Activated CD8-positive, alpha-beta memory T cell treated with anti-CD3 and anti-CD28 coated beads for 36 hours (primary cell): Measurements from ENCODE around the gene TMA7B. TPM values are rescaled to one million over a fixed set of nuclear protein-coding genes. Genes with fewer than 3 reads are reported as not detected.
"Not testable (repeated sequence)": the region's sequence is repeated elsewhere in the genome, so short reads cannot be mapped to it uniquely, and the experiment has no call there.

Source experiments
- CTCF ChIA-PET: fragments of 350-600 bp; sonication (Branson Sonifier 250); formaldehyde crosslinking; loops from one replicate; lab custom pipeline; 2021; ENCODE audit warnings: antibody characterized with exemption; lab: Charles Lee
- POLR2A ChIA-PET: fragments of 350-600 bp; sonication (Branson Sonifier 250); formaldehyde crosslinking; loops from one replicate; lab custom pipeline; 2021; ENCODE audit warnings: antibody characterized with exemption; lab: Charles Lee
- total RNA-seq, 2 experiments: library from RNA; stranded (reverse); gene quantifications; one replicate each; pipeline ENCODE4 v1.2.3, GENCODE V29; 2021

Gene TMA7B
- total RNA-seq, 2 experiments from 2014 or later, result 0.75 to 1.2 TPM

DNA sequence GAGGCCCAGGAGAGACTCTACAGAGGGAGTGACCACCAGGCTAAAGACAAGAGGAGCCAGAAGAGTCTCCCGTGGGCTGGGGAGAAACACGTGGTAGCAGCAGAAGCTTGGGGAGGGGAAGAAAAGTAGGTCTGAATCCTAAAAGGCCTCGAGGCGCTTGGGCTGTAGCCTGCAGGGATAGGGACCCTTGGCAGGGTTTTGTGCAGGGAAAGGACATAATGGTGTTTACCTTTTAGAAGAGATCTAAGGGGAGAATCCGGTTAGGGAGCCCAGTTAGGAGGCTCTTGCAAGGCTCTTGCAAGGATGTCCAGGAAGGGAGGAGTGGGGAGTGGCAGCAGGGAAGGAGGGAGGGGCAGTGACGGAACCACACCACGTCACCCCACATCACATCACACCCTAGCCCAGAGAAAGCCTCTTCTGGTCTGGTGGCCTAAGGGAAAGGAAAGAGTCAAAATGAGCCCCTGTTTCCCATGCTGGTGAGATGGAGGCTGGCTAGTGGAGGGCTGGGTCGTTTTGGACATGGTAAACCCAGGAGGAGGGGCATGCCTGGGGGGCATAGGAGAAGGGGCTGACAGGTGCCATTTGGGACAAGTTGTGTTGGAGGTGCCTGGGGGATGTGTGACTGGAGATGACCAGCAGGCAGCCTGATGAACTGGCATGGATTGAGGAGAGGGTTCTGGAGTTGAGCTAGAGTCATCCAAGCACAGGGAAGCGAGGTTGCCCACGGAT, 28.4 kb downstream of the TMA7B start:
- CTCF ChIA-PET, result no interaction called here
- POLR2A ChIA-PET, result no interaction called here

DNA sequence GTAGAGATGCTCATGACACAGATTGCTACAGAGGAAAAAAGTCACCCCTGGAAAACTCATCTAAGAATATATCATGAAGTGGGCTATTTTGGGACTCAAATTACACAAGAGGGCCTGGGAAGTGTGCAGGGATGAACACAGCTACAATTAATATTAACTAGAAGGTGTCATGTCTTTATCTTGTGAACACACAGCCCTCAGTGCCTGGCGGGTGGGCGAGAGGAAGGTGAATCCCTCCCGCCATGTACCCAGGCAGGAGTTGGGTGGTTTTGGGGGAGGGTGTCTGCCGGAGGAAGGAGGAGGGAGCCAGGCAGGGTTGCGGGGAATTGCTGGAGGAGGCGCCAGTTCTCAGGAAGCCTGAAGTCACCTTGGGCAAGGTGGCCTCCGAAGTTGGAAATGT, 29.4 kb downstream of the TMA7B start:
- POLR2A ChIA-PET, result no interaction called here
- CTCF ChIA-PET, result no interaction called here

- ChIA-PET POLR2A (no interaction called here), CTCF (no interaction called here)
Measured at GRCh38 chr22:39990686-39991085, 30.5 kb downstream of the TMA7B start.

GRCh38 chr22:39991159-39991860, 31.1 kb downstream of the TMA7B start:
- ChIA-PET POLR2A (no interaction called here), CTCF (interaction anchor here (0.9 to 1.7 kb wide), 2 partner anchors 34 to 462 kb away, joined by 4 to 5 read pairs; no protein-coding TSS in a partner anchor)

GRCh38 chr22:39992088-39992826, 32.1 kb downstream of the TMA7B start:
- POLR2A ChIA-PET, result no interaction called here
- CTCF ChIA-PET, result interaction anchor here (0.9 to 1.7 kb wide), 2 partner anchors 33 to 463 kb away, joined by 4 to 5 read pairs; no protein-coding TSS in a partner anchor

DNA sequence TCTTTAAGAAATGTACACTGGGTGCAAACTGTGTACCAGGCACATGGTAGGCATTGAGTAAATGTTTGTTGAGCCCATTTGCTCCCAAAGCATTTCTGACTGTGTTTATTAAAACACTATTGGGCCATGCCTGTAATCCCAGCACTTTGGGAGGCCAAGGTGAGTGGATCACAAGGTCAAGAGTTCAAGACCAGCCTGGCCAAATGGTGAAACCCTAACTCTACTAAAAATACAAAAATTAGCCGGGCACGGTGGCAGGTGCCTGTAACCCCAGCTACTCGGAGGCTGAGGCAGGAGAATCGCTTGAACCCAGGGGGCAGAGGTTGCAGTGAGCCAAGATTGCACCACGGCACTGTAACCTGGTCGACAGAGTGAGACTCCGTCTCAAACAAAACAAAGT, 32.7 kb downstream of the TMA7B start:
- CTCF ChIA-PET, result interaction anchor here (1.7 kb wide), 1 partner anchor 463 kb away, joined by 5 read pairs; no protein-coding TSS in a partner anchor
- POLR2A ChIA-PET, result not testable (repeated sequence)

DNA sequence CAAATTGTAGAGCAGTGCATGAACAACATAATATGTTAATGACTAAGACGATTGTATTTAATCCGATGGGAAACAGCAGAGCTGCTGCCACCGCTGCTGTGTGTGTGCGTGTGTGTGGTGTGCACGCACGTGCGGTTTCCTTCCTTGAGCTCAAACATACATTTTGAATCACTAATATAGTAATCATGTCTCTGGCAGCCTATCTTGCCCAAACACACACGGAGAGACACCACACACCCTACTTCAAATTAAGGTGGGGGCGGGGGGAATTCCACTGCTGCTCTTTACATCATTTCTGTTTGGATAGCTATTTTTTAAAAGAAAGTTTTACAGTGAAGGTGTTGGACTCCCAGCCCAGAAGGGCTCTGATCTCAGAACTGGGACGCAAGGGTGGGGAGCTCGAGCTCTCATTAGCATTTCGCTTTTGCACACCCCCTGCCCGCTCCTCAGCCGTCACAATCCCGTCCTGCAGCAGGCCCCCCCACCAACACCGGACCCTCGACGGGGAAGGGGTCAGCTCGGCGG, 33.9 kb downstream of the TMA7B start:
- POLR2A ChIA-PET, result interaction anchor here (1.0 kb wide), 1 partner anchor 48 kb away, joined by 4 read pairs; no protein-coding TSS in a partner anchor
- CTCF ChIA-PET, result interaction anchor here (0.8 to 1.0 kb wide), 2 partner anchors 28 to 61 kb away, joined by 3 read pairs; no protein-coding TSS in a partner anchor

DNA sequence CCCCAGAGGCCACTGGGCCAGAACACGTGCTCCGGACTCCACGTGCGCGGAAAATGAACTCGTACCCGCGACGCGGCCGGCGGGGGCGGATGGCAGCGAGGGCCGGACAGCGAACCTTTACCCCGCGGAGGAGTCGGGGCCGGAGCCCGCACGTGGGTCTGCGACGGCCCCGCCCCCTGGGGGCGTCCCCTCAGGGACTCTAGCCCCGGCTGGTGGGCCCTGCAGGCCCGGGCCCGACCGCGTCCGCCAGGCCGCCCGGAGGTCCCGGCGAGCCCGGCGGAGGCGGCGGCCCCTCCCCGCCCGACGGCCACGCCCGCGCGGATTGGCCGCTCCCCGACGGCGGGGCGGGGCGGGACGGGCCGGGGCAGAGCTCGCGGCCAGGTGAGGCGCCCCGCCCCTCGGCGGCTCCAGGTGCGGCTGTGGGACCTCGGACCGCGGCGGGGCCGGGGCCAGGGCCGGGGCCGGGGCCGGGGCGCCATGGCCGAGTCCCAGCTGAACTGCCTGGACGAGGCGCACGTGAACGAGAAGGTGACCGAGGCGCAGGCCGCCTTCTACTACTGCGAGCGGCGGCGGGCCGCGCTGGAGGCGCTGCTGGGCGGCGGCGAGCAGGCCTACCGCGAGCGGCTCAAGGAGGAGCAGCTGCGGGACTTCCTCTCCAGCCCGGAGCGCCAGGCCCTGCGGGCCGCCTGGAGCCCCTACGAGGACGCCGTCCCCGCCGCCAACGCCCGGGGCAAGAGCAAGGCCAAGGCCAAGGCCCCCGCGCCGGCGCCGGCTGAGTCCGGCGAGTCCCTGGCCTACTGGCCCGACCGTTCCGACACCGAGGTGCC, 34.6 kb downstream of the TMA7B start, which contains the start of gene FAM83F:
FAM83F (plus strand) TSS at position 389 of the 827 bp plus-strand sequence; CDS start at position 478, 89 bp downstream.
- POLR2A ChIA-PET, result interaction anchor here (1.0 kb wide), 1 partner anchor 48 kb away, joined by 4 read pairs; no protein-coding TSS in a partner anchor
- CTCF ChIA-PET, result interaction anchor here (0.8 to 1.0 kb wide), 2 partner anchors 29 to 61 kb away, joined by 3 read pairs; no protein-coding TSS in a partner anchor

- POLR2A ChIA-PET, result no interaction called here
- CTCF ChIA-PET, result no interaction called here
Measured at GRCh38 chr22:39995393-39996252, 35.4 kb downstream of the TMA7B start.

GRCh38 chr22:39996732-39997131, 36.5 kb downstream of the TMA7B start:
- ChIA-PET CTCF (no interaction called here), POLR2A (no interaction called here)

- CTCF ChIA-PET, result no interaction called here
- POLR2A ChIA-PET, result no interaction called here
Measured at GRCh38 chr22:39997421-39997820, 37.2 kb downstream of the TMA7B start.

GRCh38 chr22:39997939-39998726, 37.9 kb downstream of the TMA7B start:
- ChIA-PET POLR2A (no interaction called here), CTCF (no interaction called here)

- CTCF ChIA-PET, result no interaction called here
- POLR2A ChIA-PET, result no interaction called here
Measured at GRCh38 chr22:39999144-39999757, 39.1 kb downstream of the TMA7B start.

DNA sequence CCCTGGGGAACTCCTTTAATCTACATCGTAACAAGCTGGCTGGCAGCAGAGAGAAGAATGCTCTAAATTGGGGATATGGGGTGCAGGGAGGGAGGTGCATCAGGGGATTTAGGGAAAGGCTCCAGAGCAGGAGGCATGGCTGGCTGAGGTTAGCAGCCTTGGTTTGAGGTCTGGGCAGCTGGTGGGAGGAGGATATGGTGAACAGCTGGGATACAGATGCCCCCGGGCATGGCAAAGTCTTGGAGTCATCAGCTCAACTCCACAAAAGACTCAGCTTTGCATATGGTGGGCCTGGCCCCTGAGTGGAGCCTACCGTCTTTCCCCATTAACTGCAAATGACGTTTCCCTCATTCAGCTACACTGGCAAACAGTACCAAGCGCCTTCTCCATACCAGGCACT, 40.0 kb downstream of the TMA7B start:
- CTCF ChIA-PET, result no interaction called here
- POLR2A ChIA-PET, result no interaction called here

DNA sequence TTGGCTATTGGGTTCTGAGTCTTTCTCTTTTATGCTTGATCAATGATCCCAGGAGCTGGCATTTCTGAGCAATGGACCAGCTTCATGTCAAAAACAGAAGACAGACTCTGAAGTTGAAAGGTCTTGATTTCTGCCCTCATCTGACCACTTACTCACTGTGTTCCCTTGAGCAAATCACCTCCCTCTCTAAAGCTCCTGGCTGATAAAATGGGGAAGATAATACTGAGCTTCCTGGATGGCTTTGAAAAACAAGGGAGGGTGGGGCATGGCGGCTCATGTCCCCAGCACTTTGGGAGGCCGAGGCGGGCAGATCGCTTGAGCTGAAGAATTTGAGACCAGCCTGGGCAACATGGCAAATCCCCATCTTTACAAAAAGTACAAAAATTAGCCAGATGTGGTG, 40.9 kb downstream of the TMA7B start:
- ChIA-PET CTCF (interaction anchor here (1.2 kb wide), 1 partner anchor 25 kb away, joined by 3 read pairs; no protein-coding TSS in a partner anchor), POLR2A (no interaction called here)

- POLR2A ChIA-PET, result no interaction called here
- CTCF ChIA-PET, result interaction anchor here (0.6 kb wide), 1 partner anchor 505 kb away, joined by 4 read pairs; no protein-coding TSS in a partner anchor
Measured at GRCh38 chr22:40001800-40002577, 41.8 kb downstream of the TMA7B start.
